ENCODE results near the gene SMIM36.
"Not testable (repeated sequence)": the region's sequence is repeated elsewhere in the genome, so short reads cannot be mapped to it uniquely, and the experiment has no call there.

DNA sequence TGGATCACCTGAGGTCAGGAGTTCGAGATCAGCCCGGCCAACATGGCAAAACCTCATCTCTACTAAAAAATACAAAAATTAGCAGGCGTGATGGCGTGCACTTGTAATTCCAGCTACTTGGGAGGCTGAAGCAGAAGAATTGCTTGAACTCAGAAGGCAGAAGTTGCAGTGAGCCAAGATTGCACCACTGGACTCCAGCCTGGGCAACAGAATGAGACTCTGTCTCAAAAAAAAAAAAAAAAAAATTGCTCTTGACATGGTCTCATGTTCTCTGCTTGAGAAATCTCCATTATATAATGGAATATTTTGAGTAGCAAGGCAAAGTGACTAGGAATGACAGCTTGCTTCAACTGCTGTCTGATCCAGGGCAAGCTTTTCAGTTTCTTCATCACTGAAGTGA is 65.2 kb downstream of the SMIM36 start:
- not testable (repeated sequence) for TF ChIP-seq POLR2A (IDR thresholded peaks at IDR 0.05; ENCODE audit: low read length); GATA1 (IDR thresholded peaks at IDR 0.05; ENCODE audit: low read depth, low read length)

Data from erythroblast (primary cell).